ENCODE measurements around the gene SLIT1.

SLIT1 gene

DNA sequence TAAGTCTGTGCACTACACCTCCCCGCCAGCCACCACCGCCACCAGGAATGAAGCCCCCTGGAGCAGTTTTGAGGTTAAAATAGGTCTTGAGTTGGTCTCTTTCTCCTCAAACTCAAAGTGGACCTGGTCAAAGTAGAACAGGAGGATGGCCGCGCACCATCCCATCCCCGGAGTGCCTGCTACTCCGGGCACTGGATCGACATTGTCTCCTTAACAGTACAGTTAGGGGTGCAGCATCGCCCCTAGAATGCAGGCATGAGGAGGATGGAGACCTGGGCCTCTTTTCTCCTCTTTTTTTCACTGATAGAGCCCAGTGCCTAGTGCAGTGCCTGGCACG lies 145.5 kb downstream of the SLIT1 start:
- TF ChIP-seq REST (IDR thresholded peaks at IDR 0.05; ENCODE audit: insufficient read depth in 1 of 2, low read depth in 2 of 2, low read length in 2 of 2) (no peak), TAF1 (IDR thresholded peaks at IDR 0.05; ENCODE audit: borderline replicate concordance, insufficient read depth, low read length) (no peak), POLR2AphosphoS5 (IDR thresholded peaks at IDR 0.05; ENCODE audit: low read depth, low read length) (no peak), FOXP2 (optimal IDR thresholded peaks at IDR 0.05; ENCODE audit: borderline replicate concordance, extremely low read depth, extremely low read length, insufficient read depth) (no peak), SIN3A (IDR thresholded peaks at IDR 0.05; ENCODE audit: borderline replicate concordance, insufficient read depth, low read length) (no peak)

- no peak for TF ChIP-seq TAF1 (IDR thresholded peaks at IDR 0.05; ENCODE audit: borderline replicate concordance, insufficient read depth, low read length)
- no peak for TF ChIP-seq SIN3A (IDR thresholded peaks at IDR 0.05; ENCODE audit: borderline replicate concordance, insufficient read depth, low read length)
- TF ChIP-seq FOXP2 (optimal IDR thresholded peaks at IDR 0.05; ENCODE audit: borderline replicate concordance, extremely low read depth, extremely low read length, insufficient read depth) = no peak
- no peak for TF ChIP-seq REST (IDR thresholded peaks at IDR 0.05; ENCODE audit: insufficient read depth in 1 of 2, low read depth in 2 of 2, low read length in 2 of 2)
- no peak for TF ChIP-seq POLR2AphosphoS5 (IDR thresholded peaks at IDR 0.05; ENCODE audit: low read depth, low read length)
Measured at GRCh38 chr10:97039538-97040247, 146.1 kb downstream of the SLIT1 start.

DNA sequence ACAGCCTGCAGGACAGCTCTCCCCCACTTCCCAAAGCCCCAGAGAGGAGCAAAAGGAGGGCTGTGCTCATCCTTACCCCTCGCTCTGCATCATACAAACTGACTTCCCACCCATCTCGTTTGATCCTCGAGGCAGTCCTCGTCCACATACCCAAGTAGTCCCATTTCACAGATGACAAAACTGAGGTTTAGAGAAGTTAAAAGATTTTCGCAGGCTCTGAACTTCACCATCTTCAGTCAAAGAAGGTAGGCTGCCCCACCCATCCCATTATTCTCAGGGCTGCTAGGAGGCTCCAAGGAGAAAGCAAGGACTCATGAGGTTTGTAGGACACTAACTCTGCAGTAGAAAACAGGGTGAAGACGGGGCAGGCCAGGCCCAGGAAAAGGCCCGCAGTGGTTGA lies 147.1 kb downstream of the SLIT1 start:
- TF ChIP-seq SIN3A (IDR thresholded peaks at IDR 0.05; ENCODE audit: borderline replicate concordance, insufficient read depth, low read length) (no peak), TAF1 (IDR thresholded peaks at IDR 0.05; ENCODE audit: borderline replicate concordance, insufficient read depth, low read length) (no peak), FOXP2 (optimal IDR thresholded peaks at IDR 0.05; ENCODE audit: borderline replicate concordance, extremely low read depth, extremely low read length, insufficient read depth) (no peak), POLR2AphosphoS5 (IDR thresholded peaks at IDR 0.05; ENCODE audit: low read depth, low read length) (no peak), REST (IDR thresholded peaks at IDR 0.05; ENCODE audit: insufficient read depth in 1 of 2, low read depth in 2 of 2, low read length in 2 of 2) (no peak)

GRCh38 chr10:97037365-97038361 lies 148.1 kb downstream of the SLIT1 start:
- TF ChIP-seq POLR2AphosphoS5 (IDR thresholded peaks at IDR 0.05; ENCODE audit: low read depth, low read length) (no peak), REST (IDR thresholded peaks at IDR 0.05; ENCODE audit: insufficient read depth in 1 of 2, low read depth in 2 of 2, low read length in 2 of 2) (no peak), TAF1 (IDR thresholded peaks at IDR 0.05; ENCODE audit: borderline replicate concordance, insufficient read depth, low read length) (no peak), SIN3A (IDR thresholded peaks at IDR 0.05; ENCODE audit: borderline replicate concordance, insufficient read depth, low read length) (no peak), FOXP2 (optimal IDR thresholded peaks at IDR 0.05; ENCODE audit: borderline replicate concordance, extremely low read depth, extremely low read length, insufficient read depth) (no peak)
